ENCODE measurements around the gene CCND3. TPM values are rescaled to one million over a fixed set of nuclear protein-coding genes. Genes with fewer than 3 reads are reported as not detected.
A peak's percentile ranks its signal among the peaks of the same experiment; 100 is the strongest.

The CCND3 gene
- total and polyA plus RNA-seq, 5 donors from 2014 or later = 246 to 564 (median 338) TPM

- DNase-seq (peak in 1 of 3 donors; percentile 13), ATAC-seq (ENCODE audit: low read depth in 2 of 2) (no peak)
- Mint-ChIP-seq H3K4me1 (peaks cover 26 to 77% (median 61%) of the 10 kb centered on the region in 4 donors), H3K27ac (peak overlapping the region; percentile 79 to 99 (median 92)), H3K27me3 (no peaks in the 10 kb centered on the region), H3K36me3 (peaks cover 19% of the 10 kb centered on the region), H3K4me3 (peak overlapping the region; percentile 93 to 98 (median 95)), H3K9me3 (no peaks in the 10 kb centered on the region)
- peak overlapping the region; percentile 75 for H3K4me3 ChIP-seq (ENCODE audit: low read depth, low read length)
- no peaks in the 10 kb centered on the region for H3K9me3 ChIP-seq (ENCODE audit: control insufficient read depth in 2 of 2, low read length in 2 of 2)
- no peaks in the 10 kb centered on the region for H3K27me3 ChIP-seq (ENCODE audit: control insufficient read depth, insufficient read depth, low read length)
- peaks cover 66% of the 10 kb centered on the region for H3K4me1 ChIP-seq (ENCODE audit: control insufficient read depth, insufficient read depth, low read length, poor library complexity, severe bottlenecking)
- H3K27ac ChIP-seq (ENCODE audit: insufficient read depth, low read length, poor library complexity, severe bottlenecking) = peak overlapping the region; percentile 76
- H3K36me3 ChIP-seq (ENCODE audit: control insufficient read depth, insufficient read depth, low read length) = peaks cover 29% of the 10 kb centered on the region
Measured at GRCh38 chr6:41938590-41939175, 2.9 kb downstream of the CCND3 start.

GRCh38 chr6:41937861-41938574, 3.6 kb downstream of the CCND3 start:
- peak overlapping the region; percentile 76 for H3K27ac ChIP-seq (ENCODE audit: insufficient read depth, low read length, poor library complexity, severe bottlenecking)
- H3K9me3 Mint-ChIP-seq = no peaks in the 10 kb centered on the region
- peak overlapping the region; percentile 79 to 99 (median 92) for H3K27ac Mint-ChIP-seq
- no peaks in the 10 kb centered on the region for H3K27me3 ChIP-seq (ENCODE audit: control insufficient read depth, insufficient read depth, low read length)
- H3K27me3 Mint-ChIP-seq = no peaks in the 10 kb centered on the region
- H3K36me3 ChIP-seq (ENCODE audit: control insufficient read depth, insufficient read depth, low read length) = peaks cover 35% of the 10 kb centered on the region
- H3K4me3 ChIP-seq (ENCODE audit: low read depth, low read length) = peak overlapping the region; percentile 75
- H3K4me1 ChIP-seq (ENCODE audit: control insufficient read depth, insufficient read depth, low read length, poor library complexity, severe bottlenecking) = peaks cover 66% of the 10 kb centered on the region
- H3K4me3 Mint-ChIP-seq = peak overlapping the region; percentile 93 to 98 (median 95)
- ATAC-seq (ENCODE audit: low read depth in 2 of 2) (peak; percentile 9 to 10), DNase-seq (peak in 2 of 3 donors; percentile 57 to 81)
- peaks cover 20% of the 10 kb centered on the region for H3K36me3 Mint-ChIP-seq
- peaks cover 22 to 76% (median 61%) of the 10 kb centered on the region in 4 donors for H3K4me1 Mint-ChIP-seq
- no peaks in the 10 kb centered on the region for H3K9me3 ChIP-seq (ENCODE audit: control insufficient read depth in 2 of 2, low read length in 2 of 2)

DNA sequence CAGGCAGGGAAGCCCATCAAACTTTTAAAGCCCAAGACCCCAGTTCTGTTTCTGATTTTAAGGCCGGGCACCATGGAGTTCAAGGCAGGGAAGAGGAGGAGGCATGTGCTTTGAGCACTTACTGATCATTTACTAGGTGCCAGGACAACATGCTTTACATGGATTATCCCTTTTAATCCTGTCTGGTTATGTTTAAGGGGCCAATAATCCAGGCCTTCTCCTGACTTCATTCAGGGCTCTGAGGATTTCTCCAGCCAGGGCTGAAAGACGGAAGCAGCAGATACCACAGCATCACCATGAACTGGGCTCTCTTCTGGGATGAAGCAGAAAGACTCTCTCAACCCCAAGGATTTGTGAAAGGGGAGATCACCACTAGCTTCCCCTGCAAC, 4.1 kb downstream of the CCND3 start:
- ATAC-seq (ENCODE audit: low read depth in 2 of 2) = no peak

DNA sequence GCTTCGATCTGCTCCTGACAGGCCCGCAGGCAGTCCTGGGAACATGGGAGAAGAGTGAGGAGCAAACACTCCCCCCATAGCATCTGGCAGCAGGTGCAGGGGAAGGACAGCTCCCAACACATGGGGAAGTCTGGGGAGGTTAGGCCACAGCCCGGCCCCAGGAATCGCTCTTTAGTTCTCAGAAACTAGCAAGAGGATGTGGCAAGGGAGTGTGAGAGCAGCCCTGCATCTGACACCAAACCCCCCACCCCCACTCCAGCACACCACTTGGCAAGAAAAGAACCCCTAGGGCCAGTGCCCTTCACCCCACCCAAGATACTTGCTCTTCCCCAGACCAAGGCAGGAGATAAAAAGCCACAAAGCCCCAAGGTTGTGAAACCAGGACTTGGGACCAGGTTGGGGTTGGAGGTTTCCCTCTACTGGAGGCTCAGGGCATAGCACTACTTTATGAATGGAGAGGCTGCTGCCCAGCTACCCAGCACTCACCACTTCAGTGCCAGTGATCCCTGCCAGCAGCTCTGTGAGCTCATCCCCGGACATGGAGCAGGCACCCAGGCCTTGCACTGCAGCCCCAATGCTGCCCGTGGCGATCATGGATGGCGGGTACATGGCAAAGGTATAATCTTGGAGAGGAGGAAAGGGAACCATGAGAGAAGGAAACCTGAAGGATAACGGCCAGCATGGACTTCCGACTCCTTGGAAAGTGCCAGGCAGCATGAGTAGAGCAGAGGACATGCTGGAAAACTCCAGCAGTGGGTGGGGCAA, 5.4 kb downstream of the CCND3 start:
- Histone ChIP-seq H3K27ac (ENCODE audit: insufficient read depth, low read length, poor library complexity, severe bottlenecking) (peak overlapping the region; percentile 76), H3K4me1 (ENCODE audit: control insufficient read depth, insufficient read depth, low read length, poor library complexity, severe bottlenecking) (peaks cover 58% of the 10 kb centered on the region), H3K9me3 (ENCODE audit: control insufficient read depth in 2 of 2, low read length in 2 of 2) (no peaks in the 10 kb centered on the region), H3K4me3 (ENCODE audit: low read depth, low read length) (peak overlapping the region; percentile 75), H3K27me3 (ENCODE audit: control insufficient read depth, insufficient read depth, low read length) (no peaks in the 10 kb centered on the region), H3K36me3 (ENCODE audit: control insufficient read depth, insufficient read depth, low read length) (peaks cover 52% of the 10 kb centered on the region)
- Mint-ChIP-seq H3K4me1 (peaks cover 13 to 74% (median 56%) of the 10 kb centered on the region in 4 donors), H3K27ac (peak overlapping the region; percentile 52 to 96 (median 83)), H3K27me3 (no peaks in the 10 kb centered on the region), H3K4me3 (peak overlapping the region; percentile 75 to 95 (median 94)), H3K9me3 (no peaks in the 10 kb centered on the region), H3K36me3 (peaks cover 30% of the 10 kb centered on the region)
- DNase-seq (peak; percentile 45 to 99 (median 64)), ATAC-seq (ENCODE audit: low read depth in 2 of 2) (peak; percentile 79 to 81)

More for the DNA sequence above, 4.1 kb downstream of the CCND3 start:
- Mint-ChIP-seq H3K36me3 (peaks cover 24% of the 10 kb centered on the region), H3K4me3 (peak overlapping the region; percentile 84 to 95 (median 94)), H3K27ac (peak overlapping the region; percentile 25 to 99 (median 92)), H3K27me3 (no peaks in the 10 kb centered on the region), H3K4me1 (peaks cover 20 to 78% (median 61%) of the 10 kb centered on the region in 4 donors), H3K9me3 (no peaks in the 10 kb centered on the region)
- peaks cover 66% of the 10 kb centered on the region for H3K4me1 ChIP-seq (ENCODE audit: control insufficient read depth, insufficient read depth, low read length, poor library complexity, severe bottlenecking)
- H3K27ac ChIP-seq (ENCODE audit: insufficient read depth, low read length, poor library complexity, severe bottlenecking) = peak overlapping the region; percentile 76
- peak overlapping the region; percentile 75 for H3K4me3 ChIP-seq (ENCODE audit: low read depth, low read length)
- peaks cover 40% of the 10 kb centered on the region for H3K36me3 ChIP-seq (ENCODE audit: control insufficient read depth, insufficient read depth, low read length)
- H3K9me3 ChIP-seq (ENCODE audit: control insufficient read depth in 2 of 2, low read length in 2 of 2) = no peaks in the 10 kb centered on the region
- DNase-seq = no peak
- H3K27me3 ChIP-seq (ENCODE audit: control insufficient read depth, insufficient read depth, low read length) = no peaks in the 10 kb centered on the region

DNA sequence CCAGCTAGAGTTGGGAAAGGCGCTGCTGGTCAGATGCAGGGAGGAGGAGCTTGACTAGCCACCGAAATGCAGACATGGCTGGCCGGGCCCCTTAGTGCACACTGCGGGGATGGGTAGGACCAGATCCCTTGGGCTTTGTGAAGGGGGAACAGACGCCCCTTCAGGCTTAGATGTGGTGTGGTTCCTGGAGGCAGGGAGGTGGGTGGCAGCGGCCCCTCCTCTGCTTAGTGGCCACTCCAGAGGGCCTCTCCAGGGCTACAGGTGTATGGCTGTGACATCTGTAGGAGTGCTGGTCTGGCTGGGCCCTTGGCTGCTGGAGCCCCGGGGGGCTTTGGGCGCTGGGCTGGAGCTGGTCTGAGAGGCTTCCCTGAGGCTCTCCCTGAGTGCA, 5.9 kb downstream of the CCND3 start:
- H3K27ac Mint-ChIP-seq = peak overlapping the region; percentile 52 to 96 (median 83)
- peak overlapping the region; percentile 76 for H3K27ac ChIP-seq (ENCODE audit: insufficient read depth, low read length, poor library complexity, severe bottlenecking)
- no peak for ATAC-seq (ENCODE audit: low read depth in 2 of 2)
- H3K36me3 ChIP-seq (ENCODE audit: control insufficient read depth, insufficient read depth, low read length) = peaks cover 58% of the 10 kb centered on the region
- H3K36me3 Mint-ChIP-seq = peaks cover 31% of the 10 kb centered on the region
- DNase-seq = no peak
- H3K9me3 ChIP-seq (ENCODE audit: control insufficient read depth in 2 of 2, low read length in 2 of 2) = no peaks in the 10 kb centered on the region
- no peak overlapping the region for H3K4me3 ChIP-seq (ENCODE audit: low read depth, low read length)
- H3K9me3 Mint-ChIP-seq = no peaks in the 10 kb centered on the region
- no peaks in the 10 kb centered on the region for H3K27me3 Mint-ChIP-seq
- peaks cover 57% of the 10 kb centered on the region for H3K4me1 ChIP-seq (ENCODE audit: control insufficient read depth, insufficient read depth, low read length, poor library complexity, severe bottlenecking)
- H3K27me3 ChIP-seq (ENCODE audit: control insufficient read depth, insufficient read depth, low read length) = no peaks in the 10 kb centered on the region
- H3K4me3 Mint-ChIP-seq = peak overlapping the region in 3 of 4 donors; percentile 75 to 95 (median 95)
- peaks cover 13 to 75% (median 55%) of the 10 kb centered on the region in 4 donors for H3K4me1 Mint-ChIP-seq

DNA sequence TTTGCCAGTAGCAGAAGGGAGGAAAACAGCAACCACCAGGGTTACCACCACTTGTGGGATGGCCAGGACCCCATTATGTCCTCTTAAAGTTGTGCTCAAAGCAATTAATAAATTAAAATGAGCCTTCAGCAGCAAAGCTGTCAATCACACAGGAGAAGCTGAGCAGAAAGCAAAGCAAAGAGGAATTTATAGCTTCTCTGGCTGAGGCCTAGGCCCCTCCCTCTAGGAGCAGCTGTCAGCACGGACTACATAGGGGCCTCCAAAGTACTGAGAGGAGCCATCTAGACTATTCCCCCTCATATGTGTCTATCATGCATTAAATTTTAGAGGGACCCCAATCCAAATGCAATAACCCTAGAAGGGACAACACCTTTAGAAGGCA, 6.4 kb downstream of the CCND3 start:
- Histone ChIP-seq H3K9me3 (ENCODE audit: control insufficient read depth in 2 of 2, low read length in 2 of 2) (no peaks in the 10 kb centered on the region), H3K27ac (ENCODE audit: insufficient read depth, low read length, poor library complexity, severe bottlenecking) (peak overlapping the region; percentile 76), H3K27me3 (ENCODE audit: control insufficient read depth, insufficient read depth, low read length) (no peaks in the 10 kb centered on the region), H3K36me3 (ENCODE audit: control insufficient read depth, insufficient read depth, low read length) (peaks cover 63% of the 10 kb centered on the region), H3K4me3 (ENCODE audit: low read depth, low read length) (no peak overlapping the region), H3K4me1 (ENCODE audit: control insufficient read depth, insufficient read depth, low read length, poor library complexity, severe bottlenecking) (peaks cover 52% of the 10 kb centered on the region)
- peak overlapping the region in 1 of 3 donors; percentile 96 for H3K27ac Mint-ChIP-seq
- peaks cover 13 to 70% (median 51%) of the 10 kb centered on the region in 4 donors for H3K4me1 Mint-ChIP-seq
- H3K9me3 Mint-ChIP-seq = no peaks in the 10 kb centered on the region
- H3K36me3 Mint-ChIP-seq = peaks cover 31% of the 10 kb centered on the region
- ATAC-seq (ENCODE audit: low read depth in 2 of 2) (no peak), DNase-seq (no peak)
- no peaks in the 10 kb centered on the region for H3K27me3 Mint-ChIP-seq
- peak overlapping the region in 2 of 4 donors; percentile 35 to 75 for H3K4me3 Mint-ChIP-seq

- no peaks in the 10 kb centered on the region for H3K27me3 ChIP-seq (ENCODE audit: control insufficient read depth, insufficient read depth, low read length)
- H3K36me3 ChIP-seq (ENCODE audit: control insufficient read depth, insufficient read depth, low read length) = peaks cover 69% of the 10 kb centered on the region
- no peaks in the 10 kb centered on the region for H3K9me3 ChIP-seq (ENCODE audit: control insufficient read depth in 2 of 2, low read length in 2 of 2)
- no peaks in the 10 kb centered on the region for H3K27me3 Mint-ChIP-seq
- H3K4me1 ChIP-seq (ENCODE audit: control insufficient read depth, insufficient read depth, low read length, poor library complexity, severe bottlenecking) = peaks cover 46% of the 10 kb centered on the region
- peak overlapping the region; percentile 47 to 96 (median 66) for H3K27ac Mint-ChIP-seq
- DNase-seq (no peak), ATAC-seq (ENCODE audit: low read depth in 2 of 2) (no peak)
- H3K9me3 Mint-ChIP-seq = no peaks in the 10 kb centered on the region
- H3K4me3 ChIP-seq (ENCODE audit: low read depth, low read length) = no peak overlapping the region
- H3K4me3 Mint-ChIP-seq = peak overlapping the region in 2 of 4 donors; percentile 35 to 75
- peaks cover 13 to 64% (median 46%) of the 10 kb centered on the region in 4 donors for H3K4me1 Mint-ChIP-seq
- H3K27ac ChIP-seq (ENCODE audit: insufficient read depth, low read length, poor library complexity, severe bottlenecking) = peak overlapping the region; percentile 76
- H3K36me3 Mint-ChIP-seq = peaks cover 31% of the 10 kb centered on the region
Measured at GRCh38 chr6:41934278-41935192, 7.1 kb downstream of the CCND3 start.

Measured in CD4-positive, CD25-positive, alpha-beta regulatory T cell (primary cell).